GM21825 (cell line): ENCODE results near the gene ZSCAN22.
A peak's percentile ranks its signal among the peaks of the same experiment; 100 is the strongest.
"Not testable (repeated sequence)": the region's sequence is repeated elsewhere in the genome, so short reads cannot be mapped to it uniquely, and the experiment has no call there.

Source experiments
- ATAC-seq: cut with Tn5 transposase; IDR thresholded peaks from one replicate; pipeline ENCODE4 v1.9.1; 2021; ENCODE audit warnings: mild to moderate bottlenecking, moderate library complexity; ENCODE audit not compliant: unreplicated experiment

ZSCAN22 gene

GRCh38 chr19:58326914-58327726, at the start of gene ZSCAN22:
Gene ZSCAN22 (plus strand): TSS chr19:58326994. CDS start chr19:58334803, 7,809 bp downstream.
- ATAC-seq, result peak; percentile 93

- ATAC-seq, result no peak
Observed at GRCh38 chr19:58277197-58277596, 49.6 kb upstream of the ZSCAN22 start.

GRCh38 chr19:58277748-58278540, 48.9 kb upstream of the ZSCAN22 start:
- no peak for ATAC-seq

- peak; percentile 92 for ATAC-seq
Observed at GRCh38 chr19:58278541-58279041, 48.2 kb upstream of the ZSCAN22 start, which contains the start of gene ZNF8. Gene ZNF8 (plus strand): TSS chr19:58278955. CDS start chr19:58279082, 127 bp downstream.

GRCh38 chr19:58279042-58279924, 47.5 kb upstream of the ZSCAN22 start:
- peak; percentile 18 for ATAC-seq

GRCh38 chr19:58279925-58280316, 46.9 kb upstream of the ZSCAN22 start:
- no peak for ATAC-seq

- no peak for ATAC-seq
Observed at GRCh38 chr19:58284199-58284598, 42.6 kb upstream of the ZSCAN22 start.

GRCh38 chr19:58291943-58292342, 34.9 kb upstream of the ZSCAN22 start:
- no peak for ATAC-seq

- ATAC-seq, result no peak
Observed at GRCh38 chr19:58294743-58295374, 31.9 kb upstream of the ZSCAN22 start.

- ATAC-seq, result no peak
Observed at GRCh38 chr19:58296104-58296503, 30.7 kb upstream of the ZSCAN22 start.

GRCh38 chr19:58300620-58301019, 26.2 kb upstream of the ZSCAN22 start:
- no peak for ATAC-seq

GRCh38 chr19:58304255-58304654, 22.5 kb upstream of the ZSCAN22 start:
- no peak for ATAC-seq

GRCh38 chr19:58304748-58305064, 22.1 kb upstream of the ZSCAN22 start:
- no peak for ATAC-seq

- ATAC-seq, result peak; percentile 92
Observed at GRCh38 chr19:58305065-58305931, 21.5 kb upstream of the ZSCAN22 start, which contains the start of gene ERVK3-1. Gene ERVK3-1 (plus strand): TSS chr19:58305377. CDS start chr19:58312169, 6,792 bp downstream.

- ATAC-seq, result no peak
Observed at GRCh38 chr19:58305932-58306323, 20.9 kb upstream of the ZSCAN22 start.

- ATAC-seq, result no peak
Observed at GRCh38 chr19:58307736-58308135, 19.1 kb upstream of the ZSCAN22 start.

GRCh38 chr19:58310685-58311084, 16.1 kb upstream of the ZSCAN22 start:
- not testable (repeated sequence) for ATAC-seq

GRCh38 chr19:58311345-58311865, 15.4 kb upstream of the ZSCAN22 start:
- no peak for ATAC-seq

GRCh38 chr19:58315580-58315979, 11.2 kb upstream of the ZSCAN22 start:
- no peak for ATAC-seq
